GM20431 (cell line): ENCODE results near the gene ATG12.
"Not testable (repeated sequence)": the region's sequence is repeated elsewhere in the genome, so short reads cannot be mapped to it uniquely, and the experiment has no call there.

Experiments used
- in situ Hi-C: fragments of 300-500 bp; cut with MseI, MboI; formaldehyde crosslinking; loops from one replicate; pipeline ENCODE4 v1.15.0; 2020; ENCODE audit warnings: low sequenced_read_pairs; ENCODE audit not compliant: unreplicated experiment

Gene ATG12

DNA sequence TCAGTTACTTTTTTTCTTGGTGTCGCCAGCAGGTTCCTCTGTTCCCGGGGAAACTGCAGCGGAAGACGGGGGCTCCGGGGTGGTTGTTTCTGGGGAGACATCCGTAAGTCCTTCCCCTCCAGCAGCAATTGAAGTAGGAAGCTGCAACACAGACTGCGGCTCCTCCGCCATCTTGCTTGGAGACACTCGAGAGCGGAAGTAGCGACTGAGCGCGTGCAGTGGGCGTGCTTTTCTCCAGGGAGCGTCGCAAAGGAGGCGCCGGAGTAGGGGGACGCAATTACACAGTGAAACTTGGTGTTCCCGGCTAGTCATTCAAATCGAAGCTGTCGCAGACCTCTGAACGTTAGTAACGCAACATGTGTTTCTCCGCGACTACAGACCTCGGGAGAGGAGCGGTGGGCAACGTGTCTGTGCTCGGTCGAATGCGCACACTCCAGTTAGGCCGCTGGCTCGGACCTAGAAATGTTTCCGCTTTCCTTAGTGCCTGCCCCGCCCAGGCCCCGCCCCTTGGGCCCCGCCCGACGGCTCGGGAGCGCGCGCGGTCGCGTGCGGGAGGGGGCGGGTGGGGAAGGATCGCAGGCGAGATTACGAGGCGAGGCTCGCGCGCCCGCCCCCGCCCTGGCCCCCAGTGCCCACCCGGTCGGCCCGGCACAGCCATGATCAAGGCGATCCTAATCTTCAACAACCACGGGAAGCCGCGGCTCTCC lies at the start of gene ATG12, which contains the start of gene AP3S1:
ATG12 (minus strand) TSS at position 184 of the 707 bp plus-strand sequence; CDS start at position 171, 13 bp downstream.
AP3S1 (plus strand) TSS at position 554 of the 707 bp plus-strand sequence; CDS start at position 657, 103 bp downstream.
- in situ Hi-C loops = loop anchor here (25.0 kb wide), 2 partner anchors 221 to 529 kb away; no protein-coding TSS in a partner anchor

DNA sequence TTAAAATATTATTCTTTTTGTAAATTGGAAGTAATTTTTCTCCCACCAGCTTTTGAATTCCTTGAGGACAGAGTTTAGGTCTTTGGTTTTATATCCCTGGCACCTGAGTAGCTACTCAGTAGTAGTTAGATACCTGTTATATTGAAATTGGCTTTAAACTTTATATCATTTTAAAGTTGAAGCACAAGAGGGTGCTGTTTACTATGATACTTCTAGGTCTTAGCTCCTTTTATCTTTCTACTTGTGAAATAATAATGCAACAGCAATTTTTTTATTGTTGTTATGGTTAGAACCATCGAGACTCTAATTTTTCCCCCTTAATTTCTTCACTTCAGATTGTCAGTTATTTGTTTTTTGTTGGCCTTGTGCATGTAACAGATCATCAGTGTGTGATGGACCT lies 46.7 kb upstream of the ATG12 start:
- in situ Hi-C loops = no loop called here

DNA sequence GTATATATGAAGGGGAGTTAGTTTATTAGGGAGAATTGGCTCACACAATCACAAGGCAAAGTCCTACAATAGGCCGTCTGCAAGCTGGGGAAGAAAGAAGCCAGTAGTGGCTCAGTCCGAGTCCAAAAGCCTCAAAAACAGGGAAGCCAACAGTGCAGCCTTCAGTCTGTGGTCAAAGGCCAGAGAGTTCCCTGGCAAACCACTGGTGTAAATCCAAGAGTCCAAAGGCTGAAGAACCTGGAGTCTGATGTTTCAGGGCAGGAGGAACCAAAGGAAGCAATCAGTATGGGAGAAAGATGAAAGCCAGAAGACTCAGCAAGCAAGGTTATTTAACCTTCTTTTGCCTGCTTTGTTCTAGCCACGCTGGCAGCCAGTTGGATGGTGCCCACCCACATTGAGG lies 43.8 kb upstream of the ATG12 start:
- in situ Hi-C loops = not testable (repeated sequence)

DNA sequence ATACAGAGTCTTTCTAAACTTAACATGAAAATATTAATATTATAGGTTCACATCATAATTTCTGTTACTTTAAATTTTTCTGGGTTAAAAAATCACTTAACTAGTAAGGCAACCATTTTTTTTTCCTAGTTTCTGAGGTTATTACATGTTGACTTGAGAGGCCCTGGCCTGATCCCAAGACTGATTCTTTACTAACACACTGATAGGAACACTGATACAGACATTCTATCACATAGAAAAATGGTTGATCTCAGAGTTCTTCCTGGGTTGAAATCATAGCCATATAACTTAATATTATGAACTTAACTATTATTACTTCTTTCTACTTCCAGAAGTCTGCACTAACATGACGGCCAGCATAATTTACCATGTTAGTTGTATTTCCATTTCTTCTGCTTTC lies 43.3 kb upstream of the ATG12 start:
- in situ Hi-C loops = no loop called here

DNA sequence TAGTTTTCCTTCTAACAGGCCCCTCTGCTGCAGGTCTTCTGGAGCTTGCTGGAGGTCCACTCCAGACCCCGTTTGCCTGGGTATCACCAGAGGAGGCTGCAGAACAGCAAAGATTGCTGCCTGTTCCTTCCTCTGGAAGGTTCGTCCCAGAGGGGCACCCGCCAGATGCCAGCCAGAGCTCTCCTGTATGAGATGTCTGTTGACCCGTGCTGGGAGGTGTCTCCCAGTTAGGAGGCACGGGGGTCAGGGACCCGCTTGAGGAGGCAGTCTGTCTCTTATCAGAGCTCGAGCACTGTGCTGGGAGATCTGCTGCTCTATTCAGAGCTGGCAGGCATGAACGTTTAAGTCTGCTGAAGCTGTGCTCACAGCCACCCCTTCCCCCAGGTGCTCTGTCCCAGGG lies 41.1 kb upstream of the ATG12 start:
- in situ Hi-C loops = not testable (repeated sequence)

DNA sequence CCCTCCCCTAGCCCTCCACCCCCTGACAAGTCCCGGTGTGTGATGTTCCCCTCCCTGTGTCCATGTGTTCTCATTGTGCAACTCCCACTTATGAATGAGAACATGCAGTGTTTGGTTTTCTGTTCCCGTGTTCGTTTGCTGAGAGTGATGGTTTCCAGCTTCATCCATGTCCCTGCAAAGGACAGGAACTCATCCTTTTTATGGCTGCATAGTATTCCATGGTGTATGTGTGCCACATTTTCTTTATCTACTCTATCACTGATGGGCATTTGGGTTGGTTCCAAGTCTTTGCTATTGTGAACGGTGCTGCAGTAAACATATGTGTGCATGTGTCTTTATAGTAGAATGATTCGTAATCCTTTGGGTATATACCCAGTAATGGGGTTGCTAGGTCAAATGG lies 36.0 kb upstream of the ATG12 start:
- in situ Hi-C loops = not testable (repeated sequence)

DNA sequence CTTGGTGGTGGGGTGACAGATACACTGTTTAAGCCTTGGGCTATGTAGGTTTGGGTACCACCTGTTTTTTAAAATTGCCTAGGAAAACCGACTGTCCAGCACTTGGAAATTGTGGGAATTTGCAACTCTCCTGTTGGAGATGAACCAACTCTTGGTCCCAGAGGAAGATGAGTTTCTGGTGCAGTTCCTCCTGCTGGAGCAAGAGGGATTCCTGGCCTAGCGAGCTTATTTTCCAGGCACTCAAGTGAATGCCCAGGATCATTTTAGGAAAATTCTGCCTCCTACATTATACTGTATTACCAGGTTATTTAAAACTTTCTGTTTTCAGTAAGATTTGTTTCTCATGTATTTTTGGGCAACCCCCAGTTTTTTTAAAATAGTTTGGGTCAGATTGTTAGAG lies 34.1 kb upstream of the ATG12 start:
- in situ Hi-C loops = no loop called here

DNA sequence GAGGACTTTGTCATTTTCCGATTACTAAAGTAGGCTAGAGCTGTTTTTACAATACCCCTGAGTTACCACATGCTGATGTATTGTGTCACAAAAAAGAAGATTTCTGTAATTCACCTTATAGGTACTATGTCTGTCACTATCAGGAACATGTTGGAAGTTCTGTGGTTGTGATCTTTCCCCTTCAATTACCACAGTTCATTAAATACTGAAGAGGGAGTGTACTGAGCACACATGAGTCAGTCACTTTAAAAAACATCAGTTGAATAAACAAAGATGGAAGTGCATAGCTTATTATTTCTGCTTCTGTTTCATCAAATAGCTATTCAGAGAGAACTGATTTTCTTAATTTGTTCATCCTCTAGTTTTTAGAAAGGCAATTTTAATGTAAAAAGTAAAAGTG lies 32.0 kb upstream of the ATG12 start:
- in situ Hi-C loops = no loop called here

DNA sequence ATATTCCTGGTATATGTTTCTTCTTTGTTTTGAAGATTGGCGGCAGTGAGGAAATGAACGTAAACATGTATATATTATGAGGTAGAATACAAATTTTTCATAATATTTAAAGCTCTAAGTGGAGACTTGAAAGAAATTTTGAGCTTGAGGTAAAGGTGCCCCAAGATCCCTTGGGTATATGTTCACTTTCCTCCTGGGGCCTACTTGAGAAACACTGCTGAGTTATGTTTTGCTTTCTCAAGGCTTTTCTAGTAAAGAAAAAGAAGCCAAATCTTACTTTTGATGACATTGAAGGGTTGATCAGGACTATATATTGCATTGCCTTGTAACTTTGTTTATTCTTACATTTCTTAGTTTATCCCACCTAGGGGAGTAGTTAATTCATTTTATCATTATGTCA lies 31.1 kb upstream of the ATG12 start:
- in situ Hi-C loops = no loop called here

DNA sequence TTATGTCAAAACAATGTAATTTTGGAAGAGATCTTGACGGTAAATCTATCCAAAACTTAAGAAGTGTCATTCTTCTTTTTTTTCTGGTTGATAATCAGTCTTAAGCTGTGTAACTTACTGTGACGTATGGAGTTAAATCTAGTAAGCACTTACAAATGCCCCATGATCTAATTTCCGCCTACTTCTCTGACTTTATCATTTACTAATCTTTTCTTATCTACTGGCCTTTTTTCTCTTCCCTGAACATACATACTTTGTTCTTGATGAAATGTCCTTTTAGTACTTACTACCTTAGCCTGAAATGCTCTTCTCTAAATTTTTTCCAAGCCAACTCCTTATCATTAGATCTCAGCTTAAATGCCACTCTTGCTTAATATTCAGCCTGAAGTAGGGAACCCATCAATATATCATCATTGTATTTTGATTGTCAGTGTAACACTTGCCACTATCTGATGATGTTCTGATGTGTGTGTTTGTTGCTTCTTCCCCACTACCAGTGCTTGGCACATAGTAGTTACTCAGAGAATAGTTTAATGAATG lies 28.0 kb upstream of the ATG12 start:
- in situ Hi-C loops = no loop called here

DNA sequence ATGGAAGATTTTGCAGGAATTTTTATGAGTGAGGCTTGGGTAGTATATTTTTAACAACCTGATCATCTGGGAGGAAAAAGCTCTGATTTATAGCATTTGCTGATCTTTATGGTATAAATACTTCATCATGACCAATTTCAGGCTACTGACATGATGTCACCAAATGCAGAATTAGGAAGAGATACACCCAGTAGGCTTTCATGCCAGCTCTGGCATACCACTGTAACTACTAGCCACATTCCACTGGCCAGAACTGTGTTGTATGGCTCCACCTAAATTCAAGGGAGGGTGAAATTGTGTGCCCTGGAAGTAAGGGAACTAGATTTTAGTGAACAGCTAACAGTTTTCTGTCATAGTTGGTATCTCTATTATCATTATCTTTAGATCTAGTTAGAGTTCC lies 18.0 kb upstream of the ATG12 start:
- in situ Hi-C loops = no loop called here

DNA sequence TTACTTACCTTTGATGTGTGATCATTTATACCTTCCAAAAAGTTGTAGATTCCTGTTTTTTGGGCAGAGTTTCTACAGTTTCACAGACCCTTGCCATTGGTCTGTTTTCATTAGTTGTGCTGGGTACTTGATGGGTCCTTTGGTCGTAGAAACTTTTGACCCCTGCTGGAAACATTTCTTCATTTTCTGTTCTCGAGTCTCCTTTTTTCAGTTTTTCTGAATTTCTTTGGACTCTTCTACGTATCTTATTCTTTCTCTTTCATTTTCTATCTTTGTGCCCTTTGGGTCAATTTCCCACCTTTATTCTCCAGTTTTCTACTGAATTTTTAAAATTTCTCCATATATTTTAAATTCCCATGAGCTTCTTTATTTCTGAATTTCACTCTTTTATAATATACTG lies 17.0 kb upstream of the ATG12 start:
- in situ Hi-C loops = no loop called here

DNA sequence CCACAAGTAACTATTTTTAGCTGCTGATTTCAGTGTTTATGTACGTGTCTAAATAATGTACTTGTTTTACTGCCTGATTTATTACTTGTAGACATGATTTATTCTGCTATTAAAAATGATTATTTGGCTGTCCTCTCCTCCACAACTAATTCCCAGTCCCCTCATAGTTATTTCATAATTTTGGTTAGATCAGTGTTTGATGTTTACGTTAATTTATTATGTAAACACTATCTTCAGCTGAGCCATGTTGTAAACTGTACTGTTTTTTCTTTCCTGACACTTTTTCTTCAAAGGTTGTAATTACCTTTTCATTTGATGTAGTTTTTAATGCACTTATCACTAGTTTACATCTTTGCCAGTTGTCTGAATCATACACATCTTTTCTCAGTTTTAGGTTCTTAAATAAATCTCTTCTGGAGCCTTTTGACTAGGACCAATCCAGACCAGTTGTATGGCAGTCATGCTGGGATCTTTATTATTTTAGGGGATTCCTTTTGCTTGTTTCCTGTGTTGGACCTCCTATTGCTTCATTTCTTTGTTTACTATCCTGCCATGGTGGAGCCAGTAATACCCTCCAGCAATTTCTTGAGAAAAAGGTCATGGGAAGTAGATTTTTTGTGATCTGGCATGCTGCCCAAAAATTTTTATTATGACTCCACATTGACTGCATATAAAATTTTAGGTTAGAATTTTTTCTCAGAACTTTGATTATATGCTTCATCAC lies 16.4 kb upstream of the ATG12 start:
- in situ Hi-C loops = no loop called here

DNA sequence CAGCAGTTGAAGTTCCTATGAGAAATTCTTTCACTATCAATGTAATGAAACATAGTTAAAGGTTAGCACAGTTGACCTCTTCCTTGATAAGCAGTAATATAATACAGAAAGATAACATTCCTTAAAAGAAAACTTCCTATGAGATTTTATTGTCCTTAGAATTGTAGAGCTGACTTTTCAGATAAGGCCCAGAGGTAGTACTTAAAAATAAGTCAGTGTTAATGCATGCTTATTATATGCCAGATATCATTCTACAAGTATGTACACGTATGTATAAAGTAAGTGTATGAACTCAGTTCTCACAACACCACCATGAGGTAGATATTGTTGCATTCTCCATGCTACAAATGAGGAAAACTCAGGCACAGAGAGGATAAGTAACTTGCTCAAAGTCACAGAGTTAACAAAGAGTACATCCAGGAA lies 15.7 kb upstream of the ATG12 start:
- in situ Hi-C loops = no loop called here

DNA sequence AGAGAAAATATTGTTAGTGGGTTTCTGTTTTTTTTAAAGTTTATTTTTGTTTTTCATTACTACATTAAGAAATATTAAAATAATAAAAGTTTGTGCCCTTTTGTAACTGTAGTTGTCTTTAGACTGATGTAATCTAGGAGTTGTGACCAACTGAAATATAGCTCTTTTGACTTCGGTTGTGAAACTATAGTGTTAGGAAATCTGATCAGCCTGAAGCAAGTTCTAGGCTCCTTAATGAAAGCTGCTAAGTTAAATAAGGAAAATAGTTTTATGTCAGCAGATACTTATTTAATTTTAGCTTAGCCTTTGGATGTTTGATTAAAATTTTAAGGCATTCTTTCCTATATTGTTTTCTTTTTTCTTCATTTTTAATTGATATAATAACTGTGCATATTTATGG lies 14.6 kb upstream of the ATG12 start:
- in situ Hi-C loops = no loop called here

DNA sequence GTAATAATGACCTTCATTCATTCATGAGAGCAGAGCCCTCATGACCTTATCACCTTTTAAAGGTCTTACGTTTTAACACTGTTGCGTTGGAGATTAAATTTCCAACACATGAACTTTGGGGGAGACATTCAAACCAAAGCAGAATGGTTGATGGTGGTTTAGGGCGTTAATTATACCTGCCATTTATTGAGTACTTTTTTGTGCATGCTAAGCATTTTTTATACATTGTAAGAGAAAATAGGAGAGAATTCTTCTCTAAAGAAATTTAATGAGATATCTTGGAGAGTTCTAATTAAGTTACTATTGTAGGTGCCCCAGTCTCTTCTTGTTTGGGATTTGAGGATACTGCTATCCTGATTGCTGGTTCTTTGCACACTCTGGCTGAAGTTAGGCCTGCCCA lies 12.8 kb upstream of the ATG12 start:
- in situ Hi-C loops = no loop called here

DNA sequence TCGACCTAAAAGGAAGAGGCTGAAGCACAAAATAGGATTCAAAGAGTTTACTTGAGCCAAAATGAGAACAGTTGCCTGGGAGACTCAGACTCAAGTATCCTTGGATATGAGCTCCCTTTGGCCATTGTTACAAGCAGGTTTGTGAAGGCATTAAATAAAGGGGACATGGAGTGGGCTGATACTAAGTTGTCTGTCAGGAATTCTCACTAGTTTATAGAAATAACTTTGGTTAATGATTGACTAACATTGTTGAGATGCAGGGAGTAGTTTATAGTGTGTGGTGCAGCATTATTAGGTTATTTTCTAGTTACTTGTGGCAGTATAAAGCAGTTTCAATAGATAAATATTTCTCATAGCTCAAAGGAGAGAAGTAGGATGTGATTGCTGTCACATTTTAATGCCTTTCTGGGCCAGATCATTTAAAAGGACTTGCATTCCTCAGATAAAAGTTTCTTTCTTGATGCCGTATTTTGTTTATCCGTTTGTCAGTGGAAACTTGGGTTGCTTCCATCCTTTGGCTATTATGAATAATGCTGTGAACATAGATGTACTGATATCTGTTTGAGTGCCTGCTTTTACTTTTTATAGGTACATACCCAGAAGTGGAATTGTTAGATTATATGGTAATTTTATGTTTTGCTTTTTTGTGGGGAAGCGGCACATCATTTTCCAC lies 9.5 kb upstream of the ATG12 start:
- in situ Hi-C loops = no loop called here

DNA sequence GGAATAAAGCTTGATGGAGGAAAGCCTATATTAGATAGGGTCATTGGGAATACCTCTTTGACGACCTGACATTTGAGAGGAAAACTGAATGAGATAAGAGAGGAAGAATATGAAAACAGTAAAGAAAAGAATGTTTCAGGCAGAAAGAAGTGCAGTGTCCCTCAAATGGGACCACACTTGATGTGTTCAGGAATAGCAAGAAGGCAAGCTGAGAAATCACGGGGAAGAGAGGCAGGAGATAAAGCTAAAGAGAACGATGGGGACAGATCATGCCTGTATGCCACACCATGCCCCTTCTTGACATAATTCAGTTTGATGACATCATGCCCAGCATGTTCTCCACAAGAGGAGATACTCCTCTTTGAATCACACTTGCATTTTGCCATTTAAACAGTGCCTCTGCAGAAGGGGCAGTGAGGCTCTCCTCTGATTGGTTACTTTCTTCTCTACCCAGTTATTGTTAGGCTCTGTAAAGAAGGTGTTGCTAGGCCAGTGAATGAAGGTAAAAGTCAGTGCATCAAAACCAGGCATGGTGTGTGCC lies 8.0 kb upstream of the ATG12 start:
- in situ Hi-C loops = loop anchor here (25.0 kb wide), 2 partner anchors 213 to 537 kb away; no protein-coding TSS in a partner anchor

DNA sequence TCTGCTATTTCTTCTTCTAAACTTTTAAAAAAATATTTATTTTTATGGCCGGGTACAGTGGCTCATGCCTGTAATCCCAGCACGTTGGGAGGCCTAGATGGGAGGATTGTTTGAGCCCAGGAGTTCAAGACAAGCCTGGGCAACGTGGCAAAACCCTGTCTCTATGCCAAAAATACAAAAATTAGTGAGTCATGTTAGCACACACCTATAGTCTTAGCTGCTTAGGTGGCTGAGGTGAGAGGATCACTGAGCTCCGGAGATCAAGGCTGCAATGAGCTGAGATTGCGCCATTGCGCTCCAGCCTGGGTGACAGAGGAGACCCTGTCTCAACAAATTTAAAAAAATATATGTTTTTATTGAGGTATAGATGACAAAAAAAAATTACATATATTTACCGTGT lies 5.9 kb upstream of the ATG12 start:
- in situ Hi-C loops = loop anchor here (25.0 kb wide), 2 partner anchors 215 to 535 kb away; no protein-coding TSS in a partner anchor

DNA sequence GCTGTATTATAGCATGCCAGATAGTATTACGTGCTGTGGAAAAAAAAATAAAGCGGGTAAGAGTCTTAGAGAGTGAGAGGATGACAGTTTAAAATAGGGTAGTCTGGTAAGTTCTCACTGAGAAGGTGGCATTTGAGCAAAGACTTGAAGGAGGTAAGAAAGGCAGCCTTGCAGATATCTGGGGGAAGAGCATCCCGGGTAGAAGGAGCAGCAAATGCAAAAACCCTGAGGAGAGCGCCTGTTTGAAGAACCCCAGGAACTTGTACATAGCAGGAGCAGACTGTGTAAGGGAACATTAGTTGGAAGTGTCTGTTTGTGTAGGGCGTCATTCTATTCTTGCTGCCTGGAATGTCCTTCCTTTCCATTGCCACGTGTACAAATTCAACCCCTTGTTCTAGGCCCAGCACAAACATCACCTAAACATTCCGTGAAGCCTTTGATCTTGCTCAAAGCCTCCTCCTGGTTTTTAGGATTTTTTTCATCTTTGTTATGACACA lies 3.0 kb upstream of the ATG12 start:
- in situ Hi-C loops = loop anchor here (25.0 kb wide), 2 partner anchors 218 to 532 kb away; no protein-coding TSS in a partner anchor
